Transverse colon (tissue), 4 donors: ENCODE measurements around the gene PITPNM1.

Source experiments
- CTCF ChIP-seq, 5 experiments: fragments of 200-600 bp in 3 of 5; fragments of 450-650 bp in 2 of 5; sonication (generic) in 3 of 5; IDR thresholded peaks; 1 replicate in 2 of 5; 2 replicates in 3 of 5; pipeline ENCODE4 v1.5.1; 2016 to 2017; ENCODE audit warnings: antibody characterized with exemption in 5 of 5, inconsistent platforms in 3 of 5, mild to moderate bottlenecking in 2 of 5, moderate library complexity in 1 of 5
- POLR2A ChIP-seq: fragments of 450-650 bp; IDR thresholded peaks from one replicate; pipeline ENCODE4 v1.6.1; 2016; ENCODE audit warnings: antibody characterized with exemption, mild to moderate bottlenecking, moderate library complexity
- POLR2AphosphoS5 ChIP-seq, 3 donors: sonication (generic); formaldehyde crosslinking; IDR thresholded peaks; one replicate each; pipeline ENCODE4 v1.6.1; 2016; ENCODE audit warnings: antibody characterized with exemption in 3 of 3

GRCh38 chr11:67469508-67469811, 35.7 kb downstream of the PITPNM1 start:
- TF ChIP-seq POLR2A, result no peak
- no peak for TF ChIP-seq POLR2AphosphoS5 (IDR thresholded peaks at IDR 0.05)
- TF ChIP-seq CTCF (IDR thresholded peaks at IDR 0.05), result peak in 1 of 5 experiments; percentile 5
